AG04449 (cell line): Measurements from ENCODE around the gene MTTP.

ENCODE experiments used
- CTCF ChIA-PET: fragments of 350-600 bp; formaldehyde crosslinking; extraction: SDS; loops from one replicate; lab custom pipeline; 2021; ENCODE audit warnings: antibody characterized with exemption; lab: Yijun Ruan, JAX
- POLR2A ChIA-PET: fragments of 400-600, 350-600 bp; formaldehyde crosslinking; extraction: SDS; loops from one replicate; lab custom pipeline; 2020; ENCODE audit warnings: antibody characterized with exemption, inconsistent platforms; lab: Yijun Ruan, JAX
- DNase-seq: peaks from one replicate; pipeline ENCODE4 v3.0.0-alpha.2; 2010; ENCODE audit warnings: low read depth, low spot score
- H3K4me3 ChIP-seq: 2 replicates; pipeline ENCODE4 v1.5.1; 2011; ENCODE audit warnings: low read depth, mild to moderate bottlenecking, control low read depth, low read length
- CTCF ChIP-seq: IDR thresholded peaks from one replicate; pipeline ENCODE4 v1.5.1; 2011; ENCODE audit warnings: mild to moderate bottlenecking, moderate library complexity, low read length, control low read depth, inconsistent platforms; ENCODE audit not compliant: insufficient read depth; ENCODE audit errors: missing control alignments

The MTTP gene

GRCh38 chr4:99630857-99631360 lies 56.3 kb downstream of the MTTP start:
- no peak for TF ChIP-seq CTCF
- no peak overlapping the region for H3K4me3 ChIP-seq
- ChIA-PET CTCF (no interaction called here), POLR2A (no interaction called here)
- DNase-seq, result no peak

GRCh38 chr4:99633772-99634171 lies 59.1 kb downstream of the MTTP start:
- POLR2A ChIA-PET, result no interaction called here
- CTCF ChIA-PET, result no interaction called here
- DNase-seq, result no peak
- no peak for TF ChIP-seq CTCF
- H3K4me3 ChIP-seq, result no peak overlapping the region

GRCh38 chr4:99634742-99635360 lies 60.2 kb downstream of the MTTP start:
- no peak for DNase-seq
- no peak overlapping the region for H3K4me3 ChIP-seq
- POLR2A ChIA-PET, result no interaction called here
- no peak for TF ChIP-seq CTCF
- CTCF ChIA-PET, result no interaction called here

- POLR2A ChIA-PET, result no interaction called here
- DNase-seq, result no peak
- CTCF ChIA-PET, result no interaction called here
- H3K4me3 ChIP-seq, result no peak overlapping the region
- TF ChIP-seq CTCF, result no peak
These were observed 61.0 kb downstream of the MTTP start for GRCh38 chr4:99635601-99636000.

GRCh38 chr4:99636422-99636821 lies 61.8 kb downstream of the MTTP start:
- no peak overlapping the region for H3K4me3 ChIP-seq
- CTCF ChIA-PET, result no interaction called here
- TF ChIP-seq CTCF, result no peak
- DNase-seq, result no peak
- POLR2A ChIA-PET, result no interaction called here

GRCh38 chr4:99637174-99637573 lies 62.5 kb downstream of the MTTP start:
- no peak for DNase-seq
- ChIA-PET POLR2A (no interaction called here), CTCF (no interaction called here)
- H3K4me3 ChIP-seq, result no peak overlapping the region
- TF ChIP-seq CTCF, result no peak
